GM10248 (cell line): ENCODE measurements around the gene CCDC15.

Experiments
- CTCF ChIA-PET: fragments of 300-600 bp; sonication (Branson Sonifier 250); formaldehyde crosslinking; extraction: SDS; loops from one replicate; lab custom pipeline; 2021; ENCODE audit warnings: antibody characterized with exemption; lab: Yijun Ruan, JAX
- POLR2A ChIA-PET: fragments of 350-650 bp; sonication (Branson Sonifier 250); formaldehyde crosslinking; extraction: SDS; loops from one replicate; lab custom pipeline; 2020; ENCODE audit warnings: antibody characterized with exemption; lab: Yijun Ruan, JAX
- DNase-seq: peaks from one replicate; pipeline ENCODE4 v3.0.0; 2012; ENCODE audit errors: extremely low spot score
- CTCF ChIP-seq: IDR thresholded peaks from 2 replicates; pipeline ENCODE4 v1.5.1; 2012; ENCODE audit warnings: mild to moderate bottlenecking, low read depth; ENCODE audit errors: extremely low read depth, missing control alignments, control extremely low read depth

CCDC15 gene

GRCh38 chr11:124970925-124971324, 16.9 kb downstream of the CCDC15 start:
- no peak for DNase-seq
- ChIA-PET CTCF (interaction anchor here (1.3 to 5.2 kb wide), 3 partner anchors 170 to 375 kb away, joined by 3 to 20 read pairs (median 3); no protein-coding TSS in a partner anchor), POLR2A (no interaction called here)
- no peak for TF ChIP-seq CTCF

- DNase-seq = no peak
- ChIA-PET POLR2A (no interaction called here), CTCF (interaction anchor here (1.4 kb wide), 1 partner anchor 374 kb away, joined by 3 read pairs; no protein-coding TSS in a partner anchor)
- TF ChIP-seq CTCF = no peak
Measured at GRCh38 chr11:124971810-124972209, 17.8 kb downstream of the CCDC15 start.

GRCh38 chr11:124976531-124976930, 22.5 kb downstream of the CCDC15 start:
- no peak for TF ChIP-seq CTCF
- CTCF ChIA-PET = no interaction called here
- no peak for DNase-seq
- POLR2A ChIA-PET = no interaction called here

GRCh38 chr11:124977006-124977405, 23.0 kb downstream of the CCDC15 start:
- DNase-seq = no peak
- TF ChIP-seq CTCF = no peak
- CTCF ChIA-PET = no interaction called here
- POLR2A ChIA-PET = no interaction called here

- CTCF ChIA-PET = interaction anchor here (0.7 kb wide), 1 partner anchor 113 kb away, joined by 3 read pairs; no protein-coding TSS in a partner anchor
- no peak for DNase-seq
Measured at GRCh38 chr11:124978316-124978715, 24.3 kb downstream of the CCDC15 start.

GRCh38 chr11:124982043-124982442, 28.0 kb downstream of the CCDC15 start:
- CTCF ChIA-PET = interaction anchor here (1.1 kb wide), 1 partner anchor 13 kb away, joined by 4 read pairs; no protein-coding TSS in a partner anchor
- POLR2A ChIA-PET = no interaction called here
- no peak for DNase-seq
- no peak for TF ChIP-seq CTCF

More at GRCh38 chr11:124978316-124978715, 24.3 kb downstream of the CCDC15 start:
- POLR2A ChIA-PET = no interaction called here
- no peak for TF ChIP-seq CTCF
